CD4-positive, alpha-beta T cell treated with Interleukin-4 for 1 hour (primary cell): ENCODE measurements around the gene LRRC36.
"Not testable (repeated sequence)": the region's sequence is repeated elsewhere in the genome, so short reads cannot be mapped to it uniquely, and the experiment has no call there.

Source experiments
- DNase-seq, 2 donors: peaks; one replicate each; pipeline ENCODE4 v3.0.0-alpha.2; 2020 to 2022

Gene LRRC36

DNA sequence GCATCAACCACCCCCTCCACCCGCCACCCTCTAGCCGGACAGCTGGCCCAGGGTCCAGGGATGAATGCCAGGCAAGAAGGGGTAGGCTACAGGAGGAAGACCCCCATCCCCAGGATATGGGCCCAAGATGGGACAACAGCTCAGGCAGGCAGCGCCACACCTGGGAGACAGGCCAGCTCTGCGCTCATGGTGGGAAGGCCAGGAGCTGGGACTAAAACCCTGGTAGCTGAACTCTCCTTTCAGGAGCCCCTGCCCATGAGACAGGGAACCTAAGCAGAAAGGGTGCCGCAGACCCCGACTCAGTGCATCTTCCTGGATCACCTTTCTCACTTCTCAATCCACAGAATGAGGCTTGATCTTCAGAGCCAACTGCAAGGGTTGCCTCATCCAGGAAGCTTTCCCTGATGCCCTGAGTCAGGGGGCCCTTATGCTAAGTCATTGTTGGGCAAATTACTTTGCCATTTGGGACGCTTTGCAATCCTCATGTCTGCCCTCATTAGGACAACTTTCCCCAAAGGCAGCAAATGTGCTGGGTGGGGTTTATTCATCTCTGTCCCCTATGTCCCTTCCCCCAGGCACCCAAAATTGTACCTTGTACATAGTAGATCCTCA is 80.7 kb downstream of the LRRC36 start:
- DNase-seq: no peak

- no peak for DNase-seq
Measured at GRCh38 chr16:67407788-67408452, 81.3 kb downstream of the LRRC36 start.

- DNase-seq: no peak
Measured at GRCh38 chr16:67409631-67410030, 83.0 kb downstream of the LRRC36 start.

GRCh38 chr16:67411339-67411738 is 84.7 kb downstream of the LRRC36 start:
- no peak for DNase-seq

- DNase-seq: no peak
Measured at GRCh38 chr16:67412294-67412693, 85.7 kb downstream of the LRRC36 start.

DNA sequence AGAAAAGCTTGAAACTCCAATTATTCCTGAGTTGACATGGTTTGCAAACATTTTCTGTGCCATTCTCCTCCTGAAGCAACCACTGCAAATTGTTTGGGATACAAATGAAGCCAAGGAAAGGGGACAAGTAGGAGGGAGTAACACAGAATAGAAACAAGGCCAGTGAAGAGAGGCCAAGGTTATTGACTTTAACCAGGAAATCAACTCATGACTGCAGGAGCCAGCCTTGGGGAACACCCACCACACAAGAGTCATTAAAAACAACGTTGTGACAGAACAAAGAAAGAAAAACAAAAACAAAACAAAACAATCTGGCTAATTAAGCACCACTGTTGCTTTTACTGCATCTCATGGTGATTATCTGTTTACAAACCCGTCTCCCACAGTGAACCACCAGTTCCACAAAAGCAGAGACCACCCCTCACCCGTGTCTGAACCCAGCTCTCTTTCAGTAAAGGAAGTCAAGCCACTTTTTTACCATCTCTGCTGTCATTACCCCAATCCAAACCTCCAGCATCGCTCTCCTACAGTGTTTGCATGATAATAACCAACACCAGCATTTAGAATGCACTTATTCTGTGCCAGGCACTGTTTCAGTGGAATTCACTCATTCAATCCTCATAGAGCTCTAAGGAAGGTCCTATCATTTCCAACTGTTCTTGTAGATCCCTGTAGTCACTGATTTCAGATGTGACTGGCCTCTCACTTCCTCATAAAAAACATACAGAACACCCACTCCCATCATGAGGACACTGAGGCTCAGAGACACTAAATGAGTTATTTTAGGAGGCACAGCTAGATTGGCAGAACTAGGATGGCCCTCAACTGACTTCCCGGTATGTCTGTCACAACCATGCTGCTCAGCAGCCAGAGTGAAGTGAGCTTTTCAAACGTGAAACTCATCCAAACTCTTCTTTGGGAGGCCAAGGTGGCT is 87.6 kb downstream of the LRRC36 start:
- DNase-seq: no peak

DNA sequence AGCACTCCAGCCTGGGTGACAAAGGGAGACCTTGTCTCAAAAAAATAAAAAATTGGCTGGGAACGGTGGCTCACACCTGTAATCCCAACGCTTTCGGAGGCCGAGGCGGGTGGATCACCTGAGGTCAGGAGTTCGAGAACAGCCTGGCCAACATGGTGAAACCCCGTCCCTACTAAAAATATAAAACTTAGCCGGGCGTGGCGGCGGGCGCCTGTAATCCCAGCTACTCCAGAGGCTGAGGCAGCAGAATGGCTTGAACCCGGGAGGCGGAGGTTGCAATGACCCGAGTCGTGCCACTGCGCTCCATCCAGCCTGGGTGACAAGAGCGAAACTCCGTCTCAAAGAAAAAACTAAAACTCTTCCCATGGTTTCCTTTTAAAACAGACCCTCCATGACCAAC is 88.8 kb downstream of the LRRC36 start:
- DNase-seq: not testable (repeated sequence)

GRCh38 chr16:67415872-67416793 is 89.5 kb downstream of the LRRC36 start, which contains the start of gene ZDHHC1:
Gene ZDHHC1 (minus strand): TSS chr16:67416477. CDS start chr16:67407775, 8,702 bp downstream.
- peak; percentile 40 to 44 for DNase-seq

GRCh38 chr16:67417333-67418061 is 90.9 kb downstream of the LRRC36 start:
- no peak for DNase-seq

DNA sequence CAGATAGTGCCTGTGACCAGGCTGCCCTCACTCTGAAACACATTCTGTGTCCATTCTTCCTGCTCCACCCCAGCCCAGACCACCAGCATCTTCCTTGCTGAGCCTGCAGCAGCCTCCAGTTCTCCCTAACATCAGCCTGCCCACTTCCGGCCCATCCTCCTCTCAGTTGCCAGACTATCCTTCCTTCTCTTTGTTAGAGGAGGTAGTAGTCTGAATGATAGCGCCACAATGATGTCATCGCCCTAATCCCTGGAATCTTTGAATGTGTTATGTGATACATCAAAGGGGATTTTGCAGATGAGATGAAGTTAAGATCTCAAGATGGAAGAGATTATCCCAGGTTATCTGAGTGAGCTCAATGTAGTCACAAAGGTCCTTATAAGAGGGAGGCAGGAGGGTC is 92.9 kb downstream of the LRRC36 start:
- no peak for DNase-seq

DNA sequence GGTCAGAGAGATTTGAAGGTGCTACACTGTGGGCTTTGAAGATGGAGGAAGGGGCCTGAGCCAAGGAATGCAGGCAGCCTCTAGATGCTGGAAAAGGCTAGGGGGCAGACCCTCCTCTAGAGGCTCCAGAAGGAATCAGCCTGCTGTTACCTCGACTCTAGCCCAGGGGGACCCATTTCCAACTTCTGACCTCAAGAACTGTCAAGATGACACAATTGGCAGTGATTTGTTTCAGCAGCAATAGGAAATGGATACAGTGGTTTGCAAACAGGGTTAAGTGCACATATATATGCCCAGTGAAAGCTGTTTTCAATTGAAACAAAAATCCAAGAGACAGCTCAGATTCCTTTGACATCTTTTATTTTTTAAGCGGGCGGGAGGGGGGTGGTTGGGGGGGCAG is 93.3 kb downstream of the LRRC36 start:
- no peak for DNase-seq

DNA sequence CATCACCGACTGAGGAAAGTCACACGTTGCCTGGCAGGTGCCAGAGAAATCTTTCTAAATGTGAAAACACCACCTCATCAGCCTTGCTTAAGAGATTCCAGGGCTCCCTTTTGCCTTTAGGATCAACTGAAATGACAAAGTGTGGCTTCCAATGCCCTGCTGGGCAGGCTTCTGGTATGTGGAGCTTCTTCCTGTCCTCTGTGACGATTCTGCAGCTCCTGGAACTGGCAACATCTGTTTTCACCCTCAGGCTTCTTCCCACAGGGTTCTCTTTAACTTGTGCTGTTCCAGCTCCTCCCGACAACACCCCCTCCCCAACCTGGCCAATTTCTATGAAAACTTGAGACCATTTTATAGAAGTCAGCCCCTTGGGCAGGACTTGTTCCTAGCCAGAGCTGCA is 94.4 kb downstream of the LRRC36 start:
- DNase-seq: no peak

DNA sequence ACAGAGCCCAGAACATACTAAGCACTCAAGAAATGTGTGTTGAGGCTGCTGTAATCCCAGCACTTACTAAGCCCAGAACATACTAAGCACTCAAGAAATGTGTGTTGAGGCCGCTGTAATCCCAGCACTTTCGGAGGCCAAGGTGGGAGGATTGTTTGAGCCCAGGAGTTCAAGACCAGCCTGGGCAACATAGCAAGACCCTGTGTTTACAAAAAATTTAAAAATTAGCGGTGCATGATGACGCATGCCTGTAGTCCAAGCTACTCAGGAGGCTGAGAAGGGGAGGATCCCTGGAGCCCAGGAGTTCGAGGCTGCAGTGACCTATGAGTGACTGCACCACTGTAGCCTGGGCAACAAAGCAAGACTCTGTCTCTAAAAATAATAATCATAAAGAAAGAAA is 96.4 kb downstream of the LRRC36 start:
- no peak for DNase-seq

- no peak for DNase-seq
Measured at GRCh38 chr16:67423611-67424260, 97.1 kb downstream of the LRRC36 start.

GRCh38 chr16:67424261-67424615 is 97.6 kb downstream of the LRRC36 start:
- no peak for DNase-seq

- DNase-seq: no peak
Measured at GRCh38 chr16:67425061-67425460, 98.4 kb downstream of the LRRC36 start.

GRCh38 chr16:67425580-67425979 is 99.0 kb downstream of the LRRC36 start:
- DNase-seq: no peak

- DNase-seq: no peak
Measured at GRCh38 chr16:67426022-67426421, 99.4 kb downstream of the LRRC36 start.

GRCh38 chr16:67426950-67427349 is 100.3 kb downstream of the LRRC36 start:
- DNase-seq: no peak

- DNase-seq: peak; percentile 52 to 57
Measured at GRCh38 chr16:67428146-67428731, 101.6 kb downstream of the LRRC36 start.
